EH (cell line): Measurements from ENCODE around the gene HDAC9.
"Not testable (repeated sequence)": the region's sequence is repeated elsewhere in the genome, so short reads cannot be mapped to it uniquely, and the experiment has no call there.

Experiments used
- DNase-seq: peaks from one replicate; pipeline ENCODE4 v3.0.0-alpha.2; 2015; ENCODE audit warnings: low read depth

The HDAC9 gene

DNA sequence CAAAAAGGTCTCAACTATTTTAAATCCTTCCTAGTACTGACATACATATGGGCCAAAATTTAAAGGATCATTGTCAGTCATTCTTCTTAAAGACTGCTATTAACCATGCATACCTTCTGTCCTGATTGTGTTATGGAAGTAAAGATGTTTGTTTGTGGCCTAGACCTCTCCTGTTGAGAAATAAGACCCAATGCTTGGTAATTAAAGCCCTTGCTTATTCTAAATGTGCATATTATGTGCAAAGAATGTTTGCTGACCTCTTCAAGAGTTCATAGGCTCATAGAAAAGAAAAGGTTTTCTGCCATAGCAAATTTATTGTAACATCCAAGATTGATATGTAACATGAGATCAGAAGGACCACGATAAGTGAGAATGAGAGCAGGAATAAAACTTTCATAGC is 476.3 kb downstream of the HDAC9 start:
- no peak for DNase-seq

GRCh38 chr7:18974803-18975202 is 479.3 kb downstream of the HDAC9 start:
- peak; percentile 83 for DNase-seq

DNA sequence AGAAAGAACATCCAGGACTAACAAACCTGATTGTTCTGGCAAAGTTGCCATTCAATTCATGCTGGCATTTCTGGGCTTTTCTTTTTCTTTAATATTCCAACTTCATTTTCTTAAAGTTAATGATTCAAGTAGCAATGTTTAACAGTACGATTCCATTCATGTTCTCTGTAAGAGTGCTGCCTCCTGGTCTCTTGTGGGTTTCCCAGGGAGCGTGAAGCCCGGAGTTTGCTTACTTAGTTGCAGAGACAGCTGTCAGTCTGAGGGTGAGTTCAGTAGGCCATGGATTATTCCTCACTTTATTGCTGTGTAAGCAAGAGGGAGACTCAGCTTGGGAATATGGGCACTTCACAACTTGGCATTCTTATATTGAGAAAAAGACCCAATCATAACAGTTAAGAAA is 479.7 kb downstream of the HDAC9 start:
- no peak for DNase-seq

DNA sequence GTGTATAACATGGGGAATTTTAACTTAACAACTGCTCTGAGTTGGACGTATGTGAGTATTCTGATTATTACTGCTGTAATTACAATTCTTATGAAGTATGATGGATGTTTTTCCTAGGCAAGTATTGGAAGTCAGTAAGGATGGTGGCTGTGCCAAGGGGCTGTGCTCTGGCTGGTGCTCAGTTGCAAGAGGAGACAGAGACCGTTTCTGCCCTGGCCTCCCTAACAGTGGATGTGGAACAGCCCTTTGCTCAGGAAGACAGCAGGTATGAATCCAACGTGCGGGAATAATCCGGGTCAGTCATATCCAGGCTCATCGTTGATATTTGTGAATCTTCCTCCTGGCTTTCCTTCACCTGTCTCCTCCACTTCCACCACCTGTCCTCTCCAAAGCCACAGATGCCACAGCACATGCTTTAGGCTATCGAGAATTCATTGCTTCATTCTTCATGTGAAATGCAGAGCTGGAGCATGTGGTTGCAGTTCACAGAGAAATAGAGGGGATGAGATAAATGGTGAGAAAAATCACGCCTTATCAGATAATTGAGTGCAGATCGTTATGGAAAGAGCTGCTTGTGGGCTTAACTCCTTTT is 480.2 kb downstream of the HDAC9 start:
- no peak for DNase-seq

DNA sequence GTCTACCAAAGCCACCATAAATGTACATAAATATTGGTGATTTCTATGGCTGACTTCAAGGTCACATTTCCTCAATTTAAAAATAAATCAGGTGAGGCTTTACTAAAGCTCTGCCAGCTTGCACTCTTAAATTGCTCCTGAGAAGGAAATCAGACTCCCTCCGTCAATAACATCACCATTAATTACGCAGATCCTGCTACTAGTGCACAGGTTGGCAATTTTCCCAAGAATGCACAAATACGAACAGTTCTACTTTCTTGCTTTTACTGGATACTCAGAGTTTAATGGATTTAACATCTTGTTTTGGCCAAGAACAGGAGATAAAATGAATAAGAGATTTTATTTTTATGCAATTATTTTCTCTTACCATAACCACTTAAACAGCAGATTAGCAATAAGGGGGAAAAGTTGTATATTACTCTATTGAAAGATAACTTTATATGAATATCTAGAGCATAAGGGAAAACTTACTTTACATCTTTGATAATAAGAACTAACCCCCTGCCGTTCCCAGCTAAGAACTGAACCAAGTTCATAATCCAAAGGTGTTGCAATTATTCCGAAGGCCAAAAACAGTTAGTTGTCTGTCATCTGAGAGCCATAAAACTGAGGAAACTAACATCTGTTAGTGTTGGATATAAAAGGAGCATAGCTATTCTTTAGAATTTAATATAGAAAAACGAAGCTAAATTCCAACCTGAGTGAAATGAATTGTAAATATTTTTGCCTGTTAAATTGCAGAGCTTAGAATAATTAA is 481.3 kb downstream of the HDAC9 start:
- no peak for DNase-seq

DNA sequence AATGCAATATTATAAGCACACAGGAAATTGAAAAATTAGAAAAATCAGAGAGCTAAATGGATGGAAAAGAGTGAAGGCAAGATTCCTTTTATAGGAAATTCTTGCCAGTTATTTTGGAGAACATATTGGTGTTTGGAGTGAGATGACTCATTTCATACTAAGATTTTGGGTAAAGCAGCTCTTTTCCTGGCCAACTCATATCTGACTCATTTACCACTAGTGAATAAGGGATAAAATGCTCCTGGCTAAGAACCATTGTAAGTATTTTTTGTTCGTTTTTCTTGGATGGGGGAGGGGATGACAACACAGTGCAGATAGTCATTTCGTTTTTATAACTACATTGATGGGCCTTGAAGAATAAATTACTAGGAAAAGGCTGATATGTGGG is 482.6 kb downstream of the HDAC9 start:
- DNase-seq, result peak; percentile 95

GRCh38 chr7:18990700-18991099 is 495.2 kb downstream of the HDAC9 start:
- DNase-seq, result not testable (repeated sequence)

GRCh38 chr7:18993933-18994668 is 498.6 kb downstream of the HDAC9 start:
- peak; percentile 70 for DNase-seq

DNA sequence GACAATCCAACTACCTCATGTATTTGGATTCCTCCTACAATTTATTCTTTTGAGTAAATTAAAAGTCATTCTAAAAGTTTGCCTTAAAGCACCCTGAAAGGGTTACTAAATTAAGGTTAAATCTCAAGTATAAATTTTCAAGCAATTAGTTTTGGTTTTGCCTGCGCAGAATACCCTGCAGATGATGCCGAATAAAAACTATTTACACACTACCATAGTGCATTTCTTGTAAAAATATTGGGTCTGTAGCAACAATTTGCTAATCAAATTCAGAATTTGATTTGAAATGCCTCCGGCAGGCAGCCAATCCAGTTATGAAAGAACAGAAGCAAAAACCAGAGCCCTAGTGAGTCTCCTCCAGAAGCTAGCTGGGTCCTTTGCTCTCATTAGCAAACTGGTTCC is 499.7 kb downstream of the HDAC9 start:
- DNase-seq, result no peak

DNA sequence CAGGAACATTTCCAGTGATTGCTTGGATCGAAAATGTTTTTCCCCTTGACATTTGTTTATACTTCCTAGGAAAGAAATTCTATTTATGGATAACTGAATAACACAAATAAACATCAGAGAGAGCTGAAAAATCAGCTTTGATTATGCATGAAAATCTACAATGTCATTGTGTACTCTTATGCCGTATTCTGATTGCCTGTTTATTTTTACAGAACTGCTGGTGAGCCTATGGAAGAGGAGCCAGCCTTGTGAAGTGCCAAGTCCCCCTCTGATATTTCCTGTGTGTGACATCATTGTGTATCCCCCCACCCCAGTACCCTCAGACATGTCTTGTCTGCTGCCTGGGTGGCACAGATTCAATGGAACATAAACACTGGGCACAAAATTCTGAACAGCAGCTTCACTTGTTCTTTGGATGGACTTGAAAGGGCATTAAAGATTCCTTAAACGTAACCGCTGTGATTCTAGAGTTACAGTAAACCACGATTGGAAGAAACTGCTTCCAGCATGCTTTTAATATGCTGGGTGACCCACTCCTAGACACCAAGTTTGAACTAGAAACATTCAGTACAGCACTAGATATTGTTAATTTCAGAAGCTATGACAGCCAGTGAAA is 500.4 kb downstream of the HDAC9 start:
- no peak for DNase-seq

DNA sequence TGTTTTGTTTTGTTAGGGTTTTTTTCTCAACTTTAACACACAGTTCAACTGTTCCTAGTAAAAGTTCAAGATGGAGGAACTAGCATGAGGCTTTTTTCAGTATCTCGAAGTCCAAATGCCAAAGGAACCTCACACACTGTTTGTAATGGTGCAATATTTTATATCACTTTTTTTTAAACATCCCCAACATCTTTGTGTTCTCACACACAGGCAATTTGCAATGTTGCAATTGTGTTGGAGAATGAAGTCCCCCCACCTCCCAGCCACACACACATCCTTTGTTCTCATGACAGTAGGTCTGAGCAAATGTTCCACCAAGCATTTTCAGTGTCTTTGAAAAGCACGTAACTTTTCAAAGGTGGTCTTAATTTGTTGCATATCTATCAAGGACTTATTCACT is 501.0 kb downstream of the HDAC9 start:
- DNase-seq, result no peak

DNA sequence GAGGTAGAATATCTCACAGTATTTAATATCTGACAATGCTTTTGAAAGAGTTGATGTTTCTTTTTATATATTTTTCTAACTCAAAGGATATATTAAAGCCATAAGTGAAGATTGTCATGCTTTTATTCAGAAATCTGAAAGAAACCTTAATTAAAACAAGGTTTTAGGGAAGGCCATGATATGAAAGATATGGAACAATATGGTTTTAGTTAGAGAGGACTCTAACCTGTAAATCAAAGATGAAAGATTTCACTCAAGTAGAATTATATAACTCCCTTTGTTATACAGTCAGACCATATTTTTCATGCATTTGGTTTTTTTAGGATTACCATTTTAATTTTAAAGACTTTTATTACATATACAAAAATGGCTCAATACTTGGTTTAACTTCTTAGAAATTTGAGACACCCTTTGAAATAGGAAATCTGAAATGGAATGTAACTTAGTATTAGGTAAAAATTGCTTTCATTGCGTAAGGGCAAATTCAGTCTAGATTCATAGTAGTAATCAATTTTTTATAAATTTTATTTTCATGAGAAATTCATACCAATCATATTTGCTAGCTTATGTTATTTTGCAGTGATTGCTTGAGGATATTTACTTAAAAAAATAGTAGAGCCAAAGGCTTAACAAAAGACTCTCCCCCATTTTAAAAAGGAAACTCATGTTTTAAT is 502.1 kb downstream of the HDAC9 start:
- DNase-seq, result no peak

GRCh38 chr7:19000410-19000809 is 504.9 kb downstream of the HDAC9 start:
- no peak for DNase-seq

GRCh38 chr7:19001854-19002253 is 506.3 kb downstream of the HDAC9 start:
- no peak for DNase-seq

- peak; percentile 68 for DNase-seq
These were observed 513.8 kb downstream of the HDAC9 start for GRCh38 chr7:19009241-19009935.

- no peak for DNase-seq
These were observed 514.4 kb downstream of the HDAC9 start for GRCh38 chr7:19009936-19010280.

GRCh38 chr7:19011212-19011611 is 515.7 kb downstream of the HDAC9 start:
- peak; percentile 59 for DNase-seq

GRCh38 chr7:19015098-19015497 is 519.5 kb downstream of the HDAC9 start:
- no peak for DNase-seq

DNA sequence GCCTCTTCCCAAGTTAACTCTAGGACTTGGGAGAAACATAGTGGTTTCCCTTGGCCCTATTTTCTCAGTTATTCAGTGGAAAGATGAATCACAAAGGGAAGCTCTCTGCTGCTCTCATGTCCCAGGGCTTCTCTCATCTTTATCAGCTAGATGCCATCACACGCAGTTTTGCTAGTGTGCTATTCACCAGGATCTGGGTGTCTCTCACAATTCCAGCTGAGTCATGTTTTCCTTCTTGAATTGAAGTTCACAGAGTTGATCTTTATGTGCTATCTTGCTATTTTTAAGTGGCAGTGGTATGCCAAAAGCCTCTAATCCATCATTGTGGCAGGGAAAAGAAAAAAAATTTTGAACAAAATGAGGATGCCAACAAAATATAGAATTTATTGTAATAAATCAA is 520.6 kb downstream of the HDAC9 start:
- DNase-seq, result peak; percentile 95

- no peak for DNase-seq
These were observed 521.8 kb downstream of the HDAC9 start for GRCh38 chr7:19017374-19017773.

- DNase-seq, result no peak
These were observed 524.5 kb downstream of the HDAC9 start for GRCh38 chr7:19020062-19020461.

GRCh38 chr7:19020711-19021110 is 525.2 kb downstream of the HDAC9 start:
- peak; percentile 46 for DNase-seq
